Gastroesophageal sphincter (tissue), 3 donors: Measurements from ENCODE around the gene CKAP2.

Experiments
- EP300 ChIP-seq: sonication (generic); formaldehyde crosslinking; IDR thresholded peaks from one replicate; pipeline ENCODE4 v1.6.1; 2017; ENCODE audit warnings: antibody characterized with exemption, mild to moderate bottlenecking
- TF ChIP-seq, protein P1 (sequence below), 4 experiments: fragments of 200-600 bp in 2 of 4; fragments of 450-650 bp in 2 of 4; sonication (generic) in 1 of 4; IDR thresholded peaks; one replicate each; pipeline ENCODE4 v1.5.1; 2017 to 2019; ENCODE audit warnings: antibody characterized with exemption in 4 of 4, mild to moderate bottlenecking in 2 of 4, moderate library complexity in 2 of 4

DNA sequence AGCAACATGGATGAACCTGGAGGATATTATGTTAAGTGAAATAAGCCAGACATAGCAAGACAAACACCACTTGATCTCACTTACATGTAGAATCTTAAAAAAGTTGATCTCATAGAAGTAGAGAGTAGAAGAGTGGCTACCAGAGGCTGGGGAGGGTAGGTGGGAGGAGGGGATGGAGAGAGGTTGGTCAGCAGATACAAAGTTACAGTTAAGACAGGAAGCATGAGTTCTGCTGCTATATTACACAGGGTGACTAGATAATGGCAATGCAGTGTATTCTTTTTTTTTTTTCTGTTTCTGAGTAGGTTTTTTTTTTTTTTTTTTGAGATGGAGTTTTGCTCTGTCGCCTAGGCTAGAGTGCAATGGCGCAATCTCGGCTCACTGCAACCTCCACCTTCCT is 34.1 kb upstream of the CKAP2 start:
- TF ChIP-seq, protein P1, sequence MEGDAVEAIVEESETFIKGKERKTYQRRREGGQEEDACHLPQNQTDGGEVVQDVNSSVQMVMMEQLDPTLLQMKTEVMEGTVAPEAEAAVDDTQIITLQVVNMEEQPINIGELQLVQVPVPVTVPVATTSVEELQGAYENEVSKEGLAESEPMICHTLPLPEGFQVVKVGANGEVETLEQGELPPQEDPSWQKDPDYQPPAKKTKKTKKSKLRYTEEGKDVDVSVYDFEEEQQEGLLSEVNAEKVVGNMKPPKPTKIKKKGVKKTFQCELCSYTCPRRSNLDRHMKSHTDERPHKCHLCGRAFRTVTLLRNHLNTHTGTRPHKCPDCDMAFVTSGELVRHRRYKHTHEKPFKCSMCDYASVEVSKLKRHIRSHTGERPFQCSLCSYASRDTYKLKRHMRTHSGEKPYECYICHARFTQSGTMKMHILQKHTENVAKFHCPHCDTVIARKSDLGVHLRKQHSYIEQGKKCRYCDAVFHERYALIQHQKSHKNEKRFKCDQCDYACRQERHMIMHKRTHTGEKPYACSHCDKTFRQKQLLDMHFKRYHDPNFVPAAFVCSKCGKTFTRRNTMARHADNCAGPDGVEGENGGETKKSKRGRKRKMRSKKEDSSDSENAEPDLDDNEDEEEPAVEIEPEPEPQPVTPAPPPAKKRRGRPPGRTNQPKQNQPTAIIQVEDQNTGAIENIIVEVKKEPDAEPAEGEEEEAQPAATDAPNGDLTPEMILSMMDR (IDR thresholded peaks at IDR 0.05), result no peak
- TF ChIP-seq EP300, result no peak
